ENCODE results near the gene UBE3B. TPM values are rescaled to one million over a fixed set of nuclear protein-coding genes. Genes with fewer than 3 reads are reported as not detected.

UBE3B gene
- total and polyA plus RNA-seq, 9 donors = 19.4 to 28.0 (median 21.9) TPM

Other genes with a start within 250 kb of the UBE3B start
- gene FOXN4, start 168.3 kb upstream of the UBE3B start, total RNA-seq = 0.04 TPM
- gene FOXN4, start 168.3 kb upstream of the UBE3B start, polyA plus RNA-seq (ENCODE audit: insufficient read depth in 1 of 8, insufficient read length in 8 of 8, low replicate concordance in 1 of 8) = under 1 TPM; 0.05 to 0.52 (median 0.11) TPM
- gene MYO1H, start 129.7 kb upstream of the UBE3B start, total RNA-seq = not detected
- under 1 TPM in 7 of 8 donors, not detected in 1; 0.04 to 0.35 (median 0.14) TPM for gene MYO1H, start 129.7 kb upstream of the UBE3B start, polyA plus RNA-seq (ENCODE audit: insufficient read depth in 1 of 8, insufficient read length in 8 of 8, low replicate concordance in 1 of 8)
- 10.0 TPM for gene KCTD10, start 334 bp upstream of the UBE3B start, total RNA-seq
- 10 to 100 TPM; 25.4 to 35.8 (median 28.2) TPM for gene KCTD10, start 334 bp upstream of the UBE3B start, polyA plus RNA-seq (ENCODE audit: insufficient read depth in 1 of 8, insufficient read length in 8 of 8, low replicate concordance in 1 of 8)
- gene MMAB, start 95.9 kb downstream of the UBE3B start, total RNA-seq = 36.4 TPM
- 10 to 100 TPM; 23.1 to 33.0 (median 28.2) TPM for gene MMAB, start 95.9 kb downstream of the UBE3B start, polyA plus RNA-seq (ENCODE audit: insufficient read depth in 1 of 8, insufficient read length in 8 of 8, low replicate concordance in 1 of 8)
- gene MVK, start 96.2 kb downstream of the UBE3B start, total RNA-seq = 15.0 TPM
- gene MVK, start 96.2 kb downstream of the UBE3B start, polyA plus RNA-seq (ENCODE audit: insufficient read depth in 1 of 8, insufficient read length in 8 of 8, low replicate concordance in 1 of 8) = 10 to 100 TPM; 12.6 to 18.4 (median 16.7) TPM
- 4.7 TPM for gene FAM222A, start 236.2 kb downstream of the UBE3B start, total RNA-seq
- 1 to 10 TPM; 5.0 to 9.3 (median 6.3) TPM for gene FAM222A, start 236.2 kb downstream of the UBE3B start, polyA plus RNA-seq (ENCODE audit: insufficient read depth in 1 of 8, insufficient read length in 8 of 8, low replicate concordance in 1 of 8)